Panc1 (cell line): ENCODE measurements around the gene TMSB15C. TPM values are rescaled to one million over a fixed set of nuclear protein-coding genes. Genes with fewer than 3 reads are reported as not detected.

Source experiments
- ATAC-seq: fragments of 200-7000 bp; cut with Tn5 transposase; 2 replicates; pipeline ENCODE4 v1.9.1; 2020; ENCODE audit warnings: mild to moderate bottlenecking, moderate library complexity
- BruUV-seq: library from RNA; stranded (reverse); fragments of 400-500 nt; replicated peaks from 2 replicates; lab custom pipeline; 2021; lab: Mats Ljungman, UMichigan
- CTCF ChIA-PET: fragments of 300-600 bp; sonication (Branson Sonifier 250); formaldehyde crosslinking; loops from one replicate; lab custom pipeline; 2022; ENCODE audit warnings: antibody characterized with exemption; lab: Charles Lee
- POLR2A ChIA-PET: fragments of 300-600 bp; sonication (Branson Sonifier 250); formaldehyde crosslinking; loops from one replicate; lab custom pipeline; 2022; ENCODE audit warnings: antibody characterized with exemption; lab: Charles Lee
- DNase-seq: peaks from one replicate; pipeline ENCODE4 v3.0.0-alpha.2; 2010; ENCODE audit warnings: low read depth, low spot score
- H3K27ac ChIP-seq: 2 replicates; pipeline ENCODE4 v1.5.1; 2011; ENCODE audit warnings: mild to moderate bottlenecking, low read length, inconsistent platforms
- H3K27me3 ChIP-seq: fragments of 200-500 bp; sonication (Bioruptor generic); 2 replicates; pipeline ENCODE4 v1.6.0; 2014; ENCODE audit warnings: low read length, inconsistent platforms; ENCODE audit not compliant: control insufficient read depth, insufficient read depth
- H3K36me3 ChIP-seq: fragments of 200-500 bp; sonication (Bioruptor generic); 2 replicates; pipeline ENCODE4 v1.5.1; 2014; ENCODE audit warnings: inconsistent platforms, mild to moderate bottlenecking, low read length, moderate library complexity; ENCODE audit not compliant: control insufficient read depth, insufficient read depth
- H3K4me1 ChIP-seq: 2 replicates; pipeline ENCODE4 v1.5.1; 2011; ENCODE audit warnings: inconsistent platforms, mild to moderate bottlenecking, low read length, moderate library complexity; ENCODE audit not compliant: control insufficient read depth, insufficient read depth
- H3K4me3 ChIP-seq, 2 experiments: 2 replicates each; pipeline ENCODE4 v1.5.1; 2011 to 2012; ENCODE audit warnings: low read depth in 2 of 2, low read length in 2 of 2, mild to moderate bottlenecking in 2 of 2, inconsistent platforms in 1 of 2, moderate library complexity in 1 of 2
- H3K9me3 ChIP-seq: fragments of 200-500 bp; sonication (Bioruptor generic); 2 replicates; pipeline ENCODE4 v1.5.1; 2014; ENCODE audit warnings: low read depth, mild to moderate bottlenecking, inconsistent platforms, low read length, moderate library complexity; ENCODE audit not compliant: control insufficient read depth, insufficient read depth
- POLR2AphosphoS5 ChIP-seq: IDR thresholded peaks from 2 replicates; pipeline ENCODE4 v1.6.1; 2012; ENCODE audit warnings: mild to moderate bottlenecking, low read depth, low read length, moderate library complexity
- SIN3A ChIP-seq: IDR thresholded peaks from 2 replicates; pipeline ENCODE4 v1.6.1; 2012; ENCODE audit warnings: low read depth, mild to moderate bottlenecking, low read length, moderate library complexity, borderline replicate concordance; ENCODE audit not compliant: insufficient read depth
- TCF7L2 ChIP-seq: IDR thresholded peaks from 2 replicates; pipeline ENCODE4 v1.6.1; 2011; ENCODE audit warnings: mild to moderate bottlenecking, low read depth, low read length, inconsistent platforms
- in situ Hi-C: cut with HindIII; loops from 2 replicates; pipeline ENCODE4 v1.10.0; 2016; ENCODE audit warnings: low sequenced_read_pairs, low pct_unique_long_range_greater_than_20kb
- intact Hi-C: fragments of 100-400 bp; cut with micrococcal nuclease; formaldehyde crosslinking; loops from one replicate; pipeline ENCODE4 v1.10.0; 2022; ENCODE audit not compliant: unreplicated experiment
- total RNA-seq: library from RNA; stranded (reverse); gene quantifications from one replicate; pipeline ENCODE4 v1.2.1, GENCODE V29; 2021; ENCODE audit not compliant: unreplicated experiment
- TF ChIP-seq, protein P1 (sequence below), 2 experiments: IDR thresholded peaks; 2 replicates each; pipeline ENCODE4 v1.6.1; 2011 to 2012; ENCODE audit warnings: low read depth in 2 of 2, control low read depth in 1 of 2, low read length in 1 of 2, mild to moderate bottlenecking in 1 of 2, moderate library complexity in 1 of 2; ENCODE audit not compliant: insufficient read depth in 1 of 2
- TF ChIP-seq, protein P2 (sequence below): fragments of 450-650 bp; IDR thresholded peaks from 2 replicates; pipeline ENCODE4 v1.5.1; 2017; ENCODE audit warnings: mild to moderate bottlenecking

TMSB15C gene
- total RNA-seq, 1 experiment from 2014 or later, result 2.1 TPM

- CTCF ChIA-PET, result no interaction called here
- ATAC-seq (no peak), DNase-seq (no peak)
- intact Hi-C loops (no loop called here), in situ Hi-C loops (no loop called here)
- H3K4me3 ChIP-seq, result no peak overlapping the region
- POLR2A ChIA-PET, result no interaction called here
- no TSS peak for BruUV-seq
- no peak overlapping the region for H3K27ac ChIP-seq
- no peaks in the 10 kb centered on the region for H3K4me1 ChIP-seq
- no peaks in the 10 kb centered on the region for H3K9me3 ChIP-seq
- peaks cover 20% of the 10 kb centered on the region for H3K27me3 ChIP-seq
- no peaks in the 10 kb centered on the region for H3K36me3 ChIP-seq
- TF ChIP-seq, protein P1, sequence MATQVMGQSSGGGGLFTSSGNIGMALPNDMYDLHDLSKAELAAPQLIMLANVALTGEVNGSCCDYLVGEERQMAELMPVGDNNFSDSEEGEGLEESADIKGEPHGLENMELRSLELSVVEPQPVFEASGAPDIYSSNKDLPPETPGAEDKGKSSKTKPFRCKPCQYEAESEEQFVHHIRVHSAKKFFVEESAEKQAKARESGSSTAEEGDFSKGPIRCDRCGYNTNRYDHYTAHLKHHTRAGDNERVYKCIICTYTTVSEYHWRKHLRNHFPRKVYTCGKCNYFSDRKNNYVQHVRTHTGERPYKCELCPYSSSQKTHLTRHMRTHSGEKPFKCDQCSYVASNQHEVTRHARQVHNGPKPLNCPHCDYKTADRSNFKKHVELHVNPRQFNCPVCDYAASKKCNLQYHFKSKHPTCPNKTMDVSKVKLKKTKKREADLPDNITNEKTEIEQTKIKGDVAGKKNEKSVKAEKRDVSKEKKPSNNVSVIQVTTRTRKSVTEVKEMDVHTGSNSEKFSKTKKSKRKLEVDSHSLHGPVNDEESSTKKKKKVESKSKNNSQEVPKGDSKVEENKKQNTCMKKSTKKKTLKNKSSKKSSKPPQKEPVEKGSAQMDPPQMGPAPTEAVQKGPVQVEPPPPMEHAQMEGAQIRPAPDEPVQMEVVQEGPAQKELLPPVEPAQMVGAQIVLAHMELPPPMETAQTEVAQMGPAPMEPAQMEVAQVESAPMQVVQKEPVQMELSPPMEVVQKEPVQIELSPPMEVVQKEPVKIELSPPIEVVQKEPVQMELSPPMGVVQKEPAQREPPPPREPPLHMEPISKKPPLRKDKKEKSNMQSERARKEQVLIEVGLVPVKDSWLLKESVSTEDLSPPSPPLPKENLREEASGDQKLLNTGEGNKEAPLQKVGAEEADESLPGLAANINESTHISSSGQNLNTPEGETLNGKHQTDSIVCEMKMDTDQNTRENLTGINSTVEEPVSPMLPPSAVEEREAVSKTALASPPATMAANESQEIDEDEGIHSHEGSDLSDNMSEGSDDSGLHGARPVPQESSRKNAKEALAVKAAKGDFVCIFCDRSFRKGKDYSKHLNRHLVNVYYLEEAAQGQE (IDR thresholded peaks at IDR 0.05; ENCODE audit: insufficient read depth in 1 of 2, low read depth in 2 of 2, low read length in 1 of 2), result no peak
- TF ChIP-seq POLR2AphosphoS5 (no peak), TCF7L2 (no peak), SIN3A (no peak)
- TF ChIP-seq, protein P2, sequence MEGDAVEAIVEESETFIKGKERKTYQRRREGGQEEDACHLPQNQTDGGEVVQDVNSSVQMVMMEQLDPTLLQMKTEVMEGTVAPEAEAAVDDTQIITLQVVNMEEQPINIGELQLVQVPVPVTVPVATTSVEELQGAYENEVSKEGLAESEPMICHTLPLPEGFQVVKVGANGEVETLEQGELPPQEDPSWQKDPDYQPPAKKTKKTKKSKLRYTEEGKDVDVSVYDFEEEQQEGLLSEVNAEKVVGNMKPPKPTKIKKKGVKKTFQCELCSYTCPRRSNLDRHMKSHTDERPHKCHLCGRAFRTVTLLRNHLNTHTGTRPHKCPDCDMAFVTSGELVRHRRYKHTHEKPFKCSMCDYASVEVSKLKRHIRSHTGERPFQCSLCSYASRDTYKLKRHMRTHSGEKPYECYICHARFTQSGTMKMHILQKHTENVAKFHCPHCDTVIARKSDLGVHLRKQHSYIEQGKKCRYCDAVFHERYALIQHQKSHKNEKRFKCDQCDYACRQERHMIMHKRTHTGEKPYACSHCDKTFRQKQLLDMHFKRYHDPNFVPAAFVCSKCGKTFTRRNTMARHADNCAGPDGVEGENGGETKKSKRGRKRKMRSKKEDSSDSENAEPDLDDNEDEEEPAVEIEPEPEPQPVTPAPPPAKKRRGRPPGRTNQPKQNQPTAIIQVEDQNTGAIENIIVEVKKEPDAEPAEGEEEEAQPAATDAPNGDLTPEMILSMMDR, result no peak
These were observed 28.6 kb upstream of the TMSB15C start for GRCh38 chrX:104104676-104105075.

DNA sequence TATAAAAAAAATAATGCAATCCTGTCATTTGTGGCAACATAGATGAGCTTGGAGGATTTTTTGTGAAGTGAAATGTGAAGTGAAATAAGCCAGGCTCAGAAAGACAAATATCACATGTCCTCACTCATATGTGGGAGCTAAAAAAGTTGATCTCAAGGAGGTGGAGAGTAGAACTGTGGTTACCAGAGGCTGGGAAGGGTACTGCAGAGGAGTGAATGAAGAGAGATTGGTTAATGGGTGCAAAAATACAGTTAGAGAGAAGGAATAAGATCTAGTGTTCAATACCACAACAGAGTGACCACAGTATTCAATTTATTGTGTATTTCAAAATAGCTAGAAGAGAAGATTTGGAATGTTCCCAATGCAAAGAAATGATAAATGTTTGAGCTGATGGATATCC is 22.9 kb upstream of the TMSB15C start:
- ATAC-seq (no peak), DNase-seq (no peak)
- Histone ChIP-seq H3K4me3 (no peak overlapping the region), H3K9me3 (no peaks in the 10 kb centered on the region), H3K36me3 (no peaks in the 10 kb centered on the region), H3K27ac (no peak overlapping the region), H3K4me1 (no peaks in the 10 kb centered on the region), H3K27me3 (peaks cover 19% of the 10 kb centered on the region; the same call in 1 of the 2 replicates)
- POLR2A ChIA-PET, result no interaction called here
- intact Hi-C loops, result loop anchor here (1.0 kb wide), 1 partner anchor 37 kb away; no protein-coding TSS in a partner anchor
- BruUV-seq, result no TSS peak
- CTCF ChIA-PET, result no interaction called here
- in situ Hi-C loops, result no loop called here
- TF ChIP-seq POLR2AphosphoS5, result no peak
- TF ChIP-seq, protein P1 (IDR thresholded peaks at IDR 0.05; ENCODE audit: insufficient read depth in 1 of 2, low read depth in 2 of 2, low read length in 1 of 2), result no peak
- TF ChIP-seq, protein P2, result no peak
- no peak for TF ChIP-seq SIN3A
- no peak for TF ChIP-seq TCF7L2
